Fibroblast of lung (primary cell): Measurements from ENCODE around the gene APPBP2.

ENCODE experiments used
- EZH2 ChIP-seq: IDR thresholded peaks from 2 replicates; pipeline ENCODE4 v1.5.1; 2012; ENCODE audit warnings: low read length, control low read depth, mild to moderate bottlenecking; ENCODE audit errors: missing control alignments
- TF ChIP-seq, protein P1 (sequence below), 2 donors: IDR thresholded peaks in 1 of 2; conservative IDR thresholded peaks in 1 of 2; 1 replicate in 1 of 2; 2 replicates in 1 of 2; pipeline ENCODE4 v1.5.1; 2011 to 2012; ENCODE audit warnings: low read length in 2 of 2, control low read depth in 1 of 2, inconsistent platforms in 1 of 2, low read depth in 1 of 2, mild to moderate bottlenecking in 1 of 2

DNA sequence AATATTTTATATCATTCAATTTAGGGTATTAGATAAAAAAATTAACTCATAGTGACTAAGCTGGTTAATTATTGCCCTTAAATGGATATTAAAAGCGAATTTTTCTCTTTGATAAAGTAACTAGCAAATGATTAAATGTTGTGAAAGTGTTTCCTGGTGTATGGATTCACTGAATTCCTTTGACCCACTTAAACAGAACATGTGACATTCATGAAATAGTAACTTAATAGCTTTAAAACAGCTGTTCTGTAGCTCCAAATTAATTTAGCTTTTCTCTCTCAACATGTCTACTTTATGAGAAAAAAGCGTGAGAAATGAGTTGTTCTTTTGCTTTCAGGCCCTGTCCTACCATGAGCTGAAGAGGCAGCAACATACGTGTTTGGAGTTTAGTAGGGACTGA lies 36.4 kb upstream of the APPBP2 start:
- TF ChIP-seq, protein P1, sequence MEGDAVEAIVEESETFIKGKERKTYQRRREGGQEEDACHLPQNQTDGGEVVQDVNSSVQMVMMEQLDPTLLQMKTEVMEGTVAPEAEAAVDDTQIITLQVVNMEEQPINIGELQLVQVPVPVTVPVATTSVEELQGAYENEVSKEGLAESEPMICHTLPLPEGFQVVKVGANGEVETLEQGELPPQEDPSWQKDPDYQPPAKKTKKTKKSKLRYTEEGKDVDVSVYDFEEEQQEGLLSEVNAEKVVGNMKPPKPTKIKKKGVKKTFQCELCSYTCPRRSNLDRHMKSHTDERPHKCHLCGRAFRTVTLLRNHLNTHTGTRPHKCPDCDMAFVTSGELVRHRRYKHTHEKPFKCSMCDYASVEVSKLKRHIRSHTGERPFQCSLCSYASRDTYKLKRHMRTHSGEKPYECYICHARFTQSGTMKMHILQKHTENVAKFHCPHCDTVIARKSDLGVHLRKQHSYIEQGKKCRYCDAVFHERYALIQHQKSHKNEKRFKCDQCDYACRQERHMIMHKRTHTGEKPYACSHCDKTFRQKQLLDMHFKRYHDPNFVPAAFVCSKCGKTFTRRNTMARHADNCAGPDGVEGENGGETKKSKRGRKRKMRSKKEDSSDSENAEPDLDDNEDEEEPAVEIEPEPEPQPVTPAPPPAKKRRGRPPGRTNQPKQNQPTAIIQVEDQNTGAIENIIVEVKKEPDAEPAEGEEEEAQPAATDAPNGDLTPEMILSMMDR (conservative IDR thresholded peaks at IDR 0.05 in 1 of 2, IDR thresholded peaks at IDR 0.05 in 1 of 2; ENCODE audit: low read depth in 1 of 2, low read length in 2 of 2) = no peak
- TF ChIP-seq EZH2 = no peak
